ENCODE results near the gene DDX10.

- TF ChIP-seq CTCF (IDR thresholded peaks at IDR 0.05; ENCODE audit: low read depth, low read length): no peak
- TF ChIP-seq POLR2A (IDR thresholded peaks at IDR 0.05; ENCODE audit: extremely low read depth, insufficient read length): no peak
These were observed 232.2 kb downstream of the DDX10 start for GRCh38 chr11:108897071-108897481.

Data from NB4 (cell line).